ENCODE results near the gene VIM.

Gene VIM

DNA sequence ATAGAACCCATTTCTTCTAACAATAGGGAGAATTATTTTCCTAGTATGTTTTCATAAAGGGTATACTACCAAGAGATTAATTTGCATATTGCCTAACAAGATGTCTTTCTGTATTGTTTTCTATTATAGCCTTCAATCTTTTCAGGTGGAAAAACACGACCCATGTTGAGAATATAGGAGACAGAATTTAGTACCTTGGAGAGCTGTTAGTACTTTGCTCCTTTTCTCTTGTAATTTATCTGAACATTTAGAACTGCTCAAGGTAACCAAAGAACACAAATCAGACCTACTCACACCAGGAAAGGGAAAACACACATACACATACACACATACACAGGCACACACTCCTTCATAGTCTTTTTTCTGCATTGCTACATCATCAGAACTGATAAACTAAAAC, 18.7 kb upstream of the VIM start:
- Histone ChIP-seq H3K9me3 (ENCODE audit: control insufficient read depth, insufficient read depth, low read length) (no peaks in the 10 kb centered on the region), H3K4me1 (ENCODE audit: control insufficient read depth, insufficient read depth, low read length) (no peaks in the 10 kb centered on the region), H3K36me3 (ENCODE audit: control insufficient read depth, insufficient read depth, low read length) (no peaks in the 10 kb centered on the region), H3K4me3 (ENCODE audit: low read length) (no peak overlapping the region), H3K27me3 (ENCODE audit: control insufficient read depth, insufficient read depth, low read length) (no peaks in the 10 kb centered on the region), H3K27ac (ENCODE audit: low read length) (no peak overlapping the region)
- DNase-seq (ENCODE audit: low read depth, low spot score): no peak
- WGBS (ENCODE audit: insufficient coverage, insufficient read length): no CpG with 5 or more reads among the region's 1 CpG

DNA sequence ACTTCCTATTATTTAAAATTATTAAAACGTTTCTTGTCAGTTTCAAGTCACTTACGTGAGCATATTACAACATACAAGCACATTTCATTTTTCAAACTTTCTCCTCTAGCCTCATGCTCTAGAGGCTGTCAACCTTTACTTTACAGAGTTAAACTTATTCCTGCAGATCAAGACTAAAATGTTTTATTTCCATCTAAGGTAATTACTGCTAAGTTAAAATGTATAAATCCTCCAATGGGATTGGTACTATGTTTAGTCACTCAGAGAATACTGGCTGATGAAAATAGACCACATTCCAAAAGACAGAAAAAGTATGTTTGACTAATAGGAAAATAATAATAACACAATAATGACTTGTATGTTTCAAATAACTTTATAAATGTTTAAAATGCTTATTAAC, 18.2 kb upstream of the VIM start:
- Histone ChIP-seq H3K36me3 (ENCODE audit: control insufficient read depth, insufficient read depth, low read length) (no peaks in the 10 kb centered on the region), H3K4me3 (ENCODE audit: low read length) (no peak overlapping the region), H3K27me3 (ENCODE audit: control insufficient read depth, insufficient read depth, low read length) (no peaks in the 10 kb centered on the region), H3K27ac (ENCODE audit: low read length) (no peak overlapping the region), H3K4me1 (ENCODE audit: control insufficient read depth, insufficient read depth, low read length) (no peaks in the 10 kb centered on the region), H3K9me3 (ENCODE audit: control insufficient read depth, insufficient read depth, low read length) (no peaks in the 10 kb centered on the region)
- 100% methylated on average over 2 of the region's 2 CpGs for WGBS (ENCODE audit: insufficient coverage, insufficient read length)
- DNase-seq (ENCODE audit: low read depth, low spot score): no peak

DNA sequence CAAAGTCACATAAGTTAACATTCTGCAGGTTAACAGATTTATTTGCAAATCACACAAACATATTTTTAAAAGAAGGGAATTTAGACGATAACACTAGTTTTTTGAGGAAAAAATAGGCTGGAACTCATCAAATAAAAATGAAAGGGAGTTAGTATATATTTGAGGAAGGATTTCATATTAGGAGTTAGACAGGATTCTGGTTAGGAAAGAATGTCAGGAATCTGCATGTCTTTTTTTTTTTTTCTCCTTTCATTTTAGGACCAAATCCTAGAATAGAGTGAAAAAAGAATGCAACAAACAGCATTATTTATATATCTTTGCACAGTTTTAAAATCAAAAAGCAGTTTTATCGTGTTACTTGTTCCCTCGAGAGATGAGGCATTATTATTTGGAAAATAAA, 17.7 kb upstream of the VIM start:
- no peaks in the 10 kb centered on the region for H3K9me3 ChIP-seq (ENCODE audit: control insufficient read depth, insufficient read depth, low read length)
- 100% methylated on average over 1 of the region's 3 CpGs for WGBS (ENCODE audit: insufficient coverage, insufficient read length)
- no peak overlapping the region for H3K27ac ChIP-seq (ENCODE audit: low read length)
- no peaks in the 10 kb centered on the region for H3K4me1 ChIP-seq (ENCODE audit: control insufficient read depth, insufficient read depth, low read length)
- no peak for DNase-seq (ENCODE audit: low read depth, low spot score)
- H3K36me3 ChIP-seq (ENCODE audit: control insufficient read depth, insufficient read depth, low read length): no peaks in the 10 kb centered on the region
- H3K27me3 ChIP-seq (ENCODE audit: control insufficient read depth, insufficient read depth, low read length): no peaks in the 10 kb centered on the region
- no peak overlapping the region for H3K4me3 ChIP-seq (ENCODE audit: low read length)

DNA sequence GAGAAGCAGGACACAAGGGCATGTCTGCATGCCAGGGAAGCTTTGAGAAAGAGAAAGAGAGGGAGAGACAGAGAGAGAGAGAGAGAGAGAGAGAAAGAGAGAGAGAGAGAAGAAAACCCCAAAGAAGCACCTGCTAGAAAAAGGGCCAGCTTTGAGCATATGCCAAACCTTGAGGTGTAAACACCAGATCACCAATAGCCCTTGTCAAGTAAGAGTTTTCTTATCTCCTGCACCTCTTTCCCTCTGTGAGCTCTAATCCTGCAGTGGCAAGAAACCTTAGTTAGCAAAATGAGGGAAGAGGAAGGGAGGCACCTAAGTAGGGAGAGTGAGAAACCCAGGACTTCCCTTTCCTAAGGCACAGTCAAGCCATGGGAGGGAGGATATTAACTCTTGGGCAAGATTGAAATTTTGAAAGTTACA, 15.2 kb upstream of the VIM start:
- H3K9me3 ChIP-seq (ENCODE audit: control insufficient read depth, insufficient read depth, low read length): no peaks in the 10 kb centered on the region
- no peaks in the 10 kb centered on the region for H3K27me3 ChIP-seq (ENCODE audit: control insufficient read depth, insufficient read depth, low read length)
- DNase-seq (ENCODE audit: low read depth, low spot score): no peak
- no peaks in the 10 kb centered on the region; the same call in 1 of the 2 replicates for H3K4me1 ChIP-seq (ENCODE audit: control insufficient read depth, insufficient read depth, low read length)
- no peak overlapping the region for H3K4me3 ChIP-seq (ENCODE audit: low read length)
- no peaks in the 10 kb centered on the region for H3K36me3 ChIP-seq (ENCODE audit: control insufficient read depth, insufficient read depth, low read length)
- no peak overlapping the region for H3K27ac ChIP-seq (ENCODE audit: low read length)

DNA sequence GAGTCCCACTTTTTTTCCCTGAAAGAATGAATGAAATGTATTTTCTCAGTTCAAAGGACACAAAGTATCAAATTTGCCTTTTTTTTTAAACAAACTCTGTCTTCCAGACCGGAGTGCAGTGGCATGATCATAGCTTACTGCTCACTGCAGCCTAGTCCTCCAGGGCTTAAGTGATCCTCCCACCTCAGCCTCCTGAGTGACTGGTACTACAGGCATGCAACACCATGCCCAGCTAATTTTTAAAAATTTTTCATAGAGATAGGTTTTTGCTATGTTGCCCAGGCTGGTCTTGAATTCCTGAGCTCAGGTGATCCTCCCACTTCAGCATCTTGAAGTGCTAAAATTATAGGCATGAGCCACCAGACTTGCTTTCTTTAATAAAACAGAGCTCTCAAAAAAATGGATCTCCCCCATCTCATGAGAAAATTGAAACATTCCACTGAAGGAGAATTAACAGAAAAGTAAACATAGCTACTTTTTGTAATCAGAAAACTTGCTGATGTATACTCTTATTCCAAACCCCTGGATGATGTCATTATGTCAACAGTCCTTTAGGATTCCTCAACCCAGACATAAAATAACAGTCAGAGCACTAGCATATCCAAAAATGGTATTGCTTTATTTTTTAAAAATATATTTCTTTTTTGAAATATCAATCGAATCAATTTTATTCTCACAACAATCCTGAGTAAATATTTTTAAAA, 14.2 kb upstream of the VIM start:
- no peaks in the 10 kb centered on the region for H3K36me3 ChIP-seq (ENCODE audit: control insufficient read depth, insufficient read depth, low read length)
- H3K9me3 ChIP-seq (ENCODE audit: control insufficient read depth, insufficient read depth, low read length): no peaks in the 10 kb centered on the region
- no peak for DNase-seq (ENCODE audit: low read depth, low spot score)
- no peak overlapping the region for H3K27ac ChIP-seq (ENCODE audit: low read length)
- no peaks in the 10 kb centered on the region; the same call in 1 of the 2 replicates for H3K4me1 ChIP-seq (ENCODE audit: control insufficient read depth, insufficient read depth, low read length)
- no CpG with 5 or more reads among the region's 2 CpGs for WGBS (ENCODE audit: insufficient coverage, insufficient read length)
- no peaks in the 10 kb centered on the region for H3K27me3 ChIP-seq (ENCODE audit: control insufficient read depth, insufficient read depth, low read length)
- no peak overlapping the region for H3K4me3 ChIP-seq (ENCODE audit: low read length)

DNA sequence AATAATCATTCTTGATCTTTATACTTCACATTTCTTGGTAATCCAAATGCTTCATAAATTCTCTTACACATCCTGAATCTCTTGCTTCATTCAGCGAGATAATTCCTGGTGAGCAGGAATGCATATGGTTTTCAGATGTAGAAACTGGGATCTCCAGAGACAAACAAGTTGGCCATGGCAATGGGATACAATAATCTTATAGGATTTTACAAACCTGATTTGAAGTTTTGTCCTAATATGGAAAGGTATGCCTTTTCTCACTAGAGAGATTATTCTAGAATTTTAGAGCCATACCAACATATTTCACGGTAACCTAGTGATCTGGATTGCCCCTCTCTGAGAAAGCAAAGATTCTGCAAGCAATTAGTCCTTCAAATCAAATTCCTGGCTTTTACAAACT, 13.5 kb upstream of the VIM start:
- Histone ChIP-seq H3K9me3 (ENCODE audit: control insufficient read depth, insufficient read depth, low read length) (no peaks in the 10 kb centered on the region), H3K27ac (ENCODE audit: low read length) (no peak overlapping the region), H3K4me1 (ENCODE audit: control insufficient read depth, insufficient read depth, low read length) (no peaks in the 10 kb centered on the region; the same call in 1 of the 2 replicates), H3K4me3 (ENCODE audit: low read length) (no peak overlapping the region), H3K36me3 (ENCODE audit: control insufficient read depth, insufficient read depth, low read length) (no peaks in the 10 kb centered on the region), H3K27me3 (ENCODE audit: control insufficient read depth, insufficient read depth, low read length) (no peaks in the 10 kb centered on the region)
- no CpG with 5 or more reads among the region's 2 CpGs for WGBS (ENCODE audit: insufficient coverage, insufficient read length)
- DNase-seq (ENCODE audit: low read depth, low spot score): no peak

DNA sequence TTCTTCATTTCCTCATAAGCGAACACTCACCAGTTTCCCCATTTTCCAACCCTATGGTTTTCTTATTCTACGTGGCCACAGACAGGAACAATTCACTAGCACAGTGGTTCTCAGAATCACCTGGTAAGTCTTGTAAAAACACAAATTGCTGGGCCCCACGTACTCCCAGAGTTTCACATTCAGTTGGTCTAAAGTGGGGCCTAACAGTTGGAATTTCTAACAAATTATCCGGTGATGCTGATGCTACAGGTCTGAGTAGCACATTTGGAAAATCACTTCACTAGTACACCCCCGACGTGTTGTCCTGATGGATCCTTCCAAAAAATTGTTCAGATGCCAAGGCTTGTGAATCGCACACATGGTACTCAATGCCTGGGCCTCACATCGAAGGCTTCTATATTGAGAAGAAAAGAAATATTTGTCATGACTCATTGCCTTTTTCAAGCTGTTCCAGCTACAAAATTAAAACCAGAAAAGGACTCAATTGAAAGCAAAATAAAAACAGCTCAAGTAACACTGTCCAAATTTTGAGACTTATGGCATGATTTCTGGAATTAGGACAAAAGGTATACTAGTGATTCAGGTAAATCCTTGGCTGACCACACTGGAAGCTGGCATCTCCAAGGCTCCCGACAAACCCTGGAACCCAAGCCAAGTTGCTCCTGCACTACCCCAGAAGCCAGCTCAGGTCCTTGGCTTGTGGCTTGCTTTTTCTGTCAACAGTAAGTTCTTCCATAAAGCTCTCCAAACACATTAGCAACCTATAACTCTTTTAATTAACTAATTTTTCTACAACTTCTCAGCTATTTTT, 12.9 kb upstream of the VIM start:
- no peaks in the 10 kb centered on the region for H3K27me3 ChIP-seq (ENCODE audit: control insufficient read depth, insufficient read depth, low read length)
- no peak for DNase-seq (ENCODE audit: low read depth, low spot score)
- 100% methylated on average over 1 of the region's 9 CpGs for WGBS (ENCODE audit: insufficient coverage, insufficient read length)
- H3K9me3 ChIP-seq (ENCODE audit: control insufficient read depth, insufficient read depth, low read length): no peaks in the 10 kb centered on the region
- H3K27ac ChIP-seq (ENCODE audit: low read length): no peak overlapping the region
- no peaks in the 10 kb centered on the region; the same call in 1 of the 2 replicates for H3K4me1 ChIP-seq (ENCODE audit: control insufficient read depth, insufficient read depth, low read length)
- H3K36me3 ChIP-seq (ENCODE audit: control insufficient read depth, insufficient read depth, low read length): no peaks in the 10 kb centered on the region
- H3K4me3 ChIP-seq (ENCODE audit: low read length): no peak overlapping the region

DNA sequence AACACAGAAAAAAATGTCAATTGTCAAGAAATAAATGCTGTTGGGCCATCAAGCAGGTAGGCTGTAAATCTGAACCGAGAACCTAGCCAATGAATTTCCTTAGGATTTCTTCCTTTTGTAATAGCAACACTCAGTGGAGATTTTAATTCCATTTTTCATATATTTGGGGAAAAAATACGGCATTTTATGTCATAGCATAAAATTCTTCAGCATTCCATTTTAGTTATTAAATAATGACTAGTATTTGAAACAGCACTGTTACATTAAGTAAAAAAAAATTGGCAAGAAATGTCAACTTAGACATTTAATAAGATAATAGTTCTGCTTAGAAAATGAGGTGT, 12.3 kb upstream of the VIM start:
- Histone ChIP-seq H3K27ac (ENCODE audit: low read length) (no peak overlapping the region), H3K9me3 (ENCODE audit: control insufficient read depth, insufficient read depth, low read length) (no peaks in the 10 kb centered on the region), H3K36me3 (ENCODE audit: control insufficient read depth, insufficient read depth, low read length) (no peaks in the 10 kb centered on the region), H3K4me1 (ENCODE audit: control insufficient read depth, insufficient read depth, low read length) (no peaks in the 10 kb centered on the region; the same call in 1 of the 2 replicates), H3K27me3 (ENCODE audit: control insufficient read depth, insufficient read depth, low read length) (no peaks in the 10 kb centered on the region), H3K4me3 (ENCODE audit: low read length) (no peak overlapping the region)
- no CpG with 5 or more reads among the region's 2 CpGs for WGBS (ENCODE audit: insufficient coverage, insufficient read length)
- DNase-seq (ENCODE audit: low read depth, low spot score): no peak

DNA sequence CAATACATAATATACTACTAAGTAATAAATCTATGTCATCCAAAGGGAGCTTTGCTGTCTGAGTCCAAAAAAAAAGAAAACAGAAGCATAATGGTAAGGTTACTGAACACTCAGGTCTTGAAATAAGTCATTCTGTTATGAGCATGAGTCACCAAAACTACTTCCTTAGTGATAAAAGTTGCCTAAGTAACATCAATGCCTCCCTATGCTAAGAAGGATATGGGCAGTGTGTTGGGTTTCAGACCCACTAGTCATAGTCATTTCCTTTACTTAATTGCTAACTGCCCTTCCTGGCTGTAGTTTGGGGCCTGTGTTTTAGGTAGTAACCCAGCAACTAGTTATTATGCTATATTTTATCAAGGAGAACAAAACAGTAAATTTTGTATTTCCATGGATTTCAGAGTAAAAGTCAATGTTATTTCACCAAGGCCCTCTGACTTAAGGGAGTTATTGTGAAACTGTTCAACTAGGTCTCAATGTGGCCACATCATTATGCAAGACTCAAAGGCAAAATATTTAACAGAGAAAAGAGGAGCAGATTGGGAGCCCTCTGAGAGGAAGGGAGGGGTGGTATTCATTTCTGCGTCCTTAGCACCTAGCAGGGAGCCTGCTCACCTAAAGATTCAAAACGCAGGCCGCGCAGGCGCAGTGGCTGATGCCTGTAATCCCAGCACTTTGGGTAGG, 11.7 kb upstream of the VIM start:
- no CpG with 5 or more reads among the region's 5 CpGs for WGBS (ENCODE audit: insufficient coverage, insufficient read length)
- no peaks in the 10 kb centered on the region for H3K36me3 ChIP-seq (ENCODE audit: control insufficient read depth, insufficient read depth, low read length)
- no peak overlapping the region for H3K27ac ChIP-seq (ENCODE audit: low read length)
- no peaks in the 10 kb centered on the region for H3K9me3 ChIP-seq (ENCODE audit: control insufficient read depth, insufficient read depth, low read length)
- no peak overlapping the region for H3K4me3 ChIP-seq (ENCODE audit: low read length)
- H3K4me1 ChIP-seq (ENCODE audit: control insufficient read depth, insufficient read depth, low read length): no peaks in the 10 kb centered on the region; the same call in 1 of the 2 replicates
- DNase-seq (ENCODE audit: low read depth, low spot score): no peak
- H3K27me3 ChIP-seq (ENCODE audit: control insufficient read depth, insufficient read depth, low read length): no peaks in the 10 kb centered on the region

DNA sequence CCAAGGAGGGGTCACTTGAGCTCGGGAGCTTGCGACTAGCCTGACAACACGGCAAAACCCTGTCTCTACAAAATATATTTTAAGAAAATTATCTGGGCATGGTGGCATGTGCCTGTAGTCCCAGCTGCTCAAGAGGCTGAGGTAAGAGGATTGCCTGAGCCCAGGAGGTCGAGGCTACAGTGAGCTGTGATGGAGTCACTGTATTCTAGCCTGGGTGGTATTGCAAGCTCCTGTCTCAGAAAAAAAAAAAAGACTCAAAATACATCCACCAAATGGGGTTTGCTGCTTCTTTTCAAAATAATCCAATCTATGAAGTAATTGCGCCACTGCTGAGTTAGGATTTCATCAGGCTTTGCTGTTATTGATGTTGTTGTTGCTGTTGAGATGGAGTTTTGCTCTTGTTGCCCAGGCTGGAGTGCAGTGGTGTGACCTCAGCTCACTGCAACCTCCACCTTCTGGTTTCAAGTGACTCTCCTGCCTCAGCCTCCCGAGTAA, 11.1 kb upstream of the VIM start:
- Histone ChIP-seq H3K4me1 (ENCODE audit: control insufficient read depth, insufficient read depth, low read length) (no peaks in the 10 kb centered on the region; the same call in 1 of the 2 replicates), H3K36me3 (ENCODE audit: control insufficient read depth, insufficient read depth, low read length) (no peaks in the 10 kb centered on the region), H3K27ac (ENCODE audit: low read length) (no peak overlapping the region)

More for the DNA sequence above, 11.1 kb upstream of the VIM start:
- no CpG with 5 or more reads among the region's 6 CpGs for WGBS (ENCODE audit: insufficient coverage, insufficient read length)
- Histone ChIP-seq H3K27me3 (ENCODE audit: control insufficient read depth, insufficient read depth, low read length) (no peaks in the 10 kb centered on the region), H3K9me3 (ENCODE audit: control insufficient read depth, insufficient read depth, low read length) (no peaks in the 10 kb centered on the region), H3K4me3 (ENCODE audit: low read length) (no peak overlapping the region)
- no peak for DNase-seq (ENCODE audit: low read depth, low spot score)
